Fibroblast of skin of scalp (primary cell): ENCODE data around the gene TBC1D3B.
"Not testable (repeated sequence)": the region's sequence is repeated elsewhere in the genome, so short reads cannot be mapped to it uniquely, and the experiment has no call there.

Experiments used
- DNase-seq: peaks from one replicate; pipeline ENCODE4 v3.0.0-alpha.2; 2013

Gene TBC1D3B

DNA sequence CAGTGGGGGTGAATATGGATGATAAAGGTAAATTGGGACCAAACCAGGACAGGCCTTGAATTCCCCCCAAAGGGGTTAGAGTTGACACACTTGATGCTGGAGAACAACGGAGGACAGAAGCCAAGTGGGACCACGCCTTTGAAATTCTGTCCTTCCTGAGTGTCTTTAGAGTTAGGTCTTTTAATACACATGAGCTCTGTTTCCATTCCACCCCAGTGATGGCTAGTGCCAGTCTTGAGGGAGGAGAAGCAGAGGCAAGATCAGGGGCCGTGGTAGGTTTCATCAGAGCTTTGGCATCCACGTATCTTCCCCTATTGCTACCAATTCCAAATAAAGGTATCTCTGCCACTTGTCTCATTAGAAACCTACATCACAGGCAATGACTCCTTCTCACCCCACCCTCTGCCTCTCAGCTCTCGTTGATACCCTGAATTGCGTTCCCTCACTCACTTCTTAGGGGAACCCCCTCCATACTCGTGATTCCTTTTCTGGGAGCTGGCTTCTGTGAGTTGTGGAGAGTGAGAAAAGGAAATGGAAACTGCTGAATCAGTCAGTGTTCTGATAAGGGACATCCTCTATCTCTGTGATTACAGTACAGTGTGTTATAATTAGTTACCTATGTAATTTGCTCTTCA, 22.5 kb upstream of the TBC1D3B start:
- no peak for DNase-seq

DNA sequence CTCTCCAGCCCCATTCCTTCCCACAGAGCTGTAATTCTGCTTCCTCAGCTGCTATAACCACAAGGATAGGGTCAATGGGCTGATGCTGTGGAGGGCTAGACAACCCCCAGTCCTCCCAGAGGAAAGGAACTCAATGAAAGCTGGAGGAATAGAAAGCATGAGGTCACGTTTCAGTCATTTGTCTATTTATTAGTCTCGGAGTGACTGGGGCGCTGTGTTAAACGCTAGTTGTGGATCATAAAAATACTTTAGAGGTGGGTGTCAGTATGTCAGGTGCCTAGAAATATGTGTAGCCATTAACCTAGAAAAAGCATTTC, 20.9 kb upstream of the TBC1D3B start:
- no peak for DNase-seq

GRCh38 chr17:36196131-36196486, 19.7 kb upstream of the TBC1D3B start:
- DNase-seq = no peak

- DNase-seq = no peak
These were observed 19.1 kb upstream of the TBC1D3B start for GRCh38 chr17:36195434-36196130.

DNA sequence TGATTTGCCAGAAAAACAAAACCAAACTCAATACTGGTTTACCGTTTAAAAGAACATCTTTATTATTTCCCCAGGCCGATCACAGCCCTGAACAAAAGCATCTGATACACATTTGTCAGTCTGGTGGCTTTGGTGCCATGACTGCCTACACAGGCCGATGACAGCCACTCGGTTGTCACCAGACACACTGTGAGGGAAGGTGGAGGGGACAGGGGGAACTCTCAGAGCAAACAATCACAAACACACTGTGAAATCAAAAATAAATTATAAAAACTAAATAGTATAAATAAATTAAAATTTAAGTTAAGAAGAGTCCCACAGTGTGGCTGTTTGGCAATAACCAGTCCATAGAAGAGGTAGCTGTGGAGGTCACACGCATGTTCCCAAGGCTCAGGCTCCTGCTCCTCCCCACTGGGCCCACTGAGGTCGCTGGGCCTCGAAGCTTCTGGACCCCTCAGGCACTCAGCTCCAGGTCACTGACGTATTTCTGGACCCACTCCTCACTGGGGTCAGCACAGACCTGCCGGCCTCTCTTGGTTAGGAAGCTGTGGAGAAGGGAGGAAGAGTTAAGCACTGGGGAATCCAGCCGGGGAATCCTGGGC, 18.5 kb upstream of the TBC1D3B start:
- DNase-seq = not testable (repeated sequence)

DNA sequence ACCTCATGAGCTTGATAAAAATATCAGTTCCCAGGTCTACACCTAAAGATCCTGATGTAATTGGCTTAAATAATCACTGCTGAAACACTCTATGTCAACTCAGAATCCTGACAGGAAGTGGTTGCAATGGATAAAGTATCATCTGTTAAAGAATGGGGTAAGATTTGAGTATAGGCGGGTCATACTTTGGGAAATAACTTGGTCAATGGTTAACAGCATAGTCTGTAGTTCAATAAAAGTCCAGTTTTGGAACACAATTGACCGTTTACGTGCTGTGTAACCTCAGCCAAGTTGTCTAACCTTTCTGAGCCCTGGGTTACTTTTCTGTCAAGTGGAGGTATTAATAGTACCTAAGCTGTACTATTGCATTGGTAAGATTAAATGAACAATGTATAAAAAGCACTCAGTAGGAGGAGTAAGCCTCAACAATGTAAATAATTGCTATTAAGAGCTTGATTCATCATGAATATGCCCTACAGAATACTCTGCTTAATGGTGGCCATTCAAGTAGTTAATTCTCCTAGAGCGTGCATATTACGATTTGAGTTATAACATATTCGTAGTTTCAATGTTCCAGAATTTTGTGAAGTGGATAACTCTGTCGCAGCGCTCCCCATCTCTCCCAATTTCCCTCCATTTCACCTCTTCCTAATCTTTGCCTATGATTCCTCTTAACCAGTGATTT, 17.9 kb upstream of the TBC1D3B start:
- DNase-seq = not testable (repeated sequence)

DNA sequence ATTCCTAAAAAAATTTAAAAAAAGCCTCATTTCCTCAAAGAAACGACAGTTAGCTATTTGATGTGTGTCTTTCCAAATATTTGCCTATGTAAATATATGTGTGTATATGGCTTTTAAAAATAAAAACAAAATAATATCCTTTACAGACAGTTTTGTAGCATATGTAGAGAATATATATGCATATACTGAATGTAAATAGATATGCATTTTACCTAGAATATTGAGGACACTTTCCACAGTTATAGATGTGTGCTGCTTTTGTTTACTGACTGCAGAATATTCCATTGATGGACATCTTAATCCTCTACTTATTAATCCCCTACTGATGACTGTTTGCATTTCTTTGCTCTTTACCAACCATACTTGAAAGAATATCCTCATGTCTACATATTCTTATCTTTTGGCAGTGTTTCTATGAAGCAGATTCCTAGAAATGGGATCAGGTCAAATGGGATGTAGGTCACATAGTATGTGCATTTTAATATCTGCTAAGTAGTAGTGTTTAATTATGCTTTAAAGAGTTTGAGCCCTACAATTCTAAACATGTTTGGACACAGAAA, 16.9 kb upstream of the TBC1D3B start:
- no peak for DNase-seq

DNA sequence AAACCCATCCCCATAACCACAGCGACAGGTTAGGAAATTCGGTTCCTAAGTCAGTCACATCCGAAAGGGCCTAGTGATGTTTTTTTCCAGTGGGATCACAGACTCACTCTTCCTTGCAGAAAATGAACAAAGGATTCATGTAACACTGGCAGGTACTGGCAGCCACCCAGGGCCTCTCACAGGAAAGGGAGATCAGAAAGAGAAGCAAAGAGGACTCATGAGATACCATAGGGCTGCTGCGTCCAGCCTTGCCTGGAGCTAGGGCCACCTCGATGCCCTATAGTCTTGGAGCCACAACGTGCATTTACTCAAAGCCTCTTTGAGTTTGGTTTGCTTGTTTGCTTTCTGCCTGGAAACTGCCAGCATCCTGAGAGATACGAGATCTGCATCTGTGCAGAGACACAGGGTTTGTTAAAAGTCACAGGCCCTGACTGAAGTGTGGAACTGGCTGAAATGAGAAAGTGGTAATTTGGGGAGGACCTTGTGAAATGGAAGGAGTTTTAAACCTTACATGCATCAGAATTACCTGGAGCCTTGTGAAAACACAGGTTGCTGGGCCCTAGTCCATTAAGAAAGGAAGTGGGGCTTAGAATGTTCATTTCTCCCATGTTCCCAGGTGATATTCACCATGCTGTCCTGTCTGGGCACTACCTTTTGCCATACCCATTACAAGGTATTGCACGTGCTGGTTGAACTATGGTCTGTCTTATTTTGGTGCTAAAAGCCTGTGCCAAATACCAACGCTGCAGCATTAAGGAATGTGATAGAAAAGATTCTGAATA, 14.3 kb upstream of the TBC1D3B start:
- DNase-seq = not testable (repeated sequence)

DNA sequence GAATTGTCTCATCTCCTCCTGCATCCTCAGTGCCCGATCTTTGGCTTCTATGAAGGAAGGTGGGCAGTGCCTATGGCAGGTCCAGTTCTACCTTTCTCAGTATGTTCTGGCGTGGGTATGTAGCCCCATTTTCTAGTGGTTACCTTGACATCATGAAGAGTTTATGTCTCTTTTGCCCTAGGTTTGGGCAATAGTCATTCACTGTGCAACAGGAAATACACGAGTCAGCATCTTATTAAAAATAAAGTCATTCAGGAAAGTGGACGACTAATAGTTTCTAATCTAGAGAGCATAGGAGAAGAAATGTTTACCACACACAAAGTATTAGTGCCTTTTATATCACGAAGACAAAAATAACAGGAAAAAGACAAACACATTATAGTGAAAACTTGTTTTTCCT, 13.6 kb upstream of the TBC1D3B start:
- DNase-seq = not testable (repeated sequence)

DNA sequence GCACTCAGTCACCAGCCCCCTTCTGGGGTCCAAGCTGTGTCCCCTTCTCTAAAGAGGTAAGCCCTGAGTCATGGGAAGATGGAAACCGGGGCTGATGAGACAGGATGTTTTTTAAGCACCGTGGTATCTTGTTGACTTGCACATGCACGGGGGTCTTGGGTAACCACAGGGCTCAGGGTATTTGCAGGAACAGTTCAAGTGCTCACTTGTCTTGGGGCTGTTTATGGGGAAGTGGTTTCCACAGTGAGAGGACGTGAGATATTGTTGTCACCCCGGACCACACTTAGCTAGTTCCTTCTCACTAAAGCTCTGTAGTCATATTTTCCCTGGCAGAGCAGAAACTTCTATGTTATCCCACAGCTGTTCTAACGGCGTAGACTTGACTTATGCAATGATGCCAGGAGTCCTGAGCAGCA, 12.5 kb upstream of the TBC1D3B start:
- no peak for DNase-seq

DNA sequence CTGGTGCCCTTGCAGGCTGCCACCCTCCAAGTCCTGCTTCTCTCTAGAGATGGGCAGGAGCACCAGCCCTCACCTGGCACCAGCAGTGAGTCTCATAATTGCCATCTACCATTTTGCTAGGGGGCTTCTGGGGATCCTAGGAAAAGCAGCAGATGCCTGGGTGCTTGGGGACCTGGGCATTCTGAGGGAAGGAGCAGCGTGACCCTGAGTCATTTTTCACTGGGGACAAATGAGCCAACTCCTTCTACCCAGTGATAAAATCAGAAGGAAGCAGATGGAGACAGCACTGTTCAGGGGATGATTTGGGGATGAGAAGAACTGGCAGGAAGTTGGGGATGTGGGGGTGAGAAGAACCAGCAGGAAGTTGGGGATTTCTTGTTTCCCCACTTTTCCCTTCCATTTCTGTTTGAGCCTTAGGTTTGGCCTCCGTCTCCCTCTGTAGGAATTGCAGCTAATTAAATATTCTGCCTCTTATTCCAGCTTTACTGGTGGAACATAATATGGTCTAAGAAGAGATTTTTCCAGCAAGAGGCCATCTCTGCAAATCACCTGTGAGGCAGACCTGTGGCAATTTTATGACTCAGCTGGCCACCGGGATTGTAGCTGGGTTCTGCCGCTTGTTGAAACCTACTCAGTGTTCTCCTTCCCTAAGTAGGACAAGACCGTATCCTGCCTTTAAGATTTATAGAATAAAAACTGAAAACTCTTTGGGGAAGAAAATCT, 11.7 kb upstream of the TBC1D3B start:
- DNase-seq = not testable (repeated sequence)

- not testable (repeated sequence) for DNase-seq
These were observed 10.7 kb upstream of the TBC1D3B start for GRCh38 chr17:36186810-36187763.

DNA sequence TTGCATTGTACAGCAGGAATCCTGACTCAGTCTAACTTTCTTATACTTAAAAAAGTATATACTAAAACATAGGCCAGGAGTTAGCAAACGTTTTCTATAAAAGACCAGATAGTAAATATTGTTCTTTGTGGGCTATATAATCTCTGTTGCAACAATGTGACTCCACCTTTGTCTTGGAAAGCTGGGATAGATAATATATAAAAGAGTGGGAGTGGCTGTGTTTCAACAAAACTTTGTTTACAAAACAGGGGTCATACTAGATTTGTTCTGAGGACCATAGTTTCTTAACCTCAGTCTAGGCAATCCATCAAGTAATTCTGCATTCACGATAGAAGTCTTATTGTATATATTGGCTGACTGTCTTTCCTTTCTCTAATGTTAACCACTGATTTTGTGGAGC, 9.0 kb upstream of the TBC1D3B start:
- no peak for DNase-seq

DNA sequence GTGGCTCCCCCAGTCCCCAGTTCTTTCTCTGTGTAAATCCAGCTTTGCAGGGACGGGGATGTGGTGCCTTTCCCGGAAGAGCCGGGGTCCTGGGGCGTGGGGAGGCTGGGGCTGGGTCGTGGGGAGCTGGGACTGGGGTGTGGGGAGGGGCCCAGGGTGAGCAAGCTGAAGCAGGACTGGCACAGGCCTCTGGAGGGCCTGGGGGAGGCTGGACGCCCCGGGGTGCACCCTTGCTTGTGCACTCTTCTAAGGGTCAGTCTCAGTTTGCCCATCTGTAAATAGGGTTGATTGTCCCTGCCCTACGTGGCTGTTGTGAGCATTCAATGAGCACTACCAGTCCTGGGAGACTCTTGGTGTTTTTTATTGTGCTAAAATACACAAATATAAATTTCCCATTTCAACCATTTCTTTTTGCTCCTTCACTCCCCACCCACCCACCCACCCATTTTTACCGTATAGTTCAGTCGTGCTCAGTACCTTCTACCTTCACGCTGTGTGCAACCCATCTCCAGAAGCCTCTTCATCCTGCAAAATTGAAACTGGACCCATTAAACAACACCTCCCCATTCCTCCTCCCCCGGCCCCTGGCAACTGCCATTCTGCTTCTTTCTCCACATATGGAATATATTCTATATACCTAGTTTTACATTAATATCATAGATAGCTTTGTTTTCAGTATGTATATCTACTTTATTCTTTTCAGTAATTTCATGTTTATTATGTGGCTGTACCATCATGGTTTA, 7.8 kb upstream of the TBC1D3B start:
- DNase-seq = no peak

DNA sequence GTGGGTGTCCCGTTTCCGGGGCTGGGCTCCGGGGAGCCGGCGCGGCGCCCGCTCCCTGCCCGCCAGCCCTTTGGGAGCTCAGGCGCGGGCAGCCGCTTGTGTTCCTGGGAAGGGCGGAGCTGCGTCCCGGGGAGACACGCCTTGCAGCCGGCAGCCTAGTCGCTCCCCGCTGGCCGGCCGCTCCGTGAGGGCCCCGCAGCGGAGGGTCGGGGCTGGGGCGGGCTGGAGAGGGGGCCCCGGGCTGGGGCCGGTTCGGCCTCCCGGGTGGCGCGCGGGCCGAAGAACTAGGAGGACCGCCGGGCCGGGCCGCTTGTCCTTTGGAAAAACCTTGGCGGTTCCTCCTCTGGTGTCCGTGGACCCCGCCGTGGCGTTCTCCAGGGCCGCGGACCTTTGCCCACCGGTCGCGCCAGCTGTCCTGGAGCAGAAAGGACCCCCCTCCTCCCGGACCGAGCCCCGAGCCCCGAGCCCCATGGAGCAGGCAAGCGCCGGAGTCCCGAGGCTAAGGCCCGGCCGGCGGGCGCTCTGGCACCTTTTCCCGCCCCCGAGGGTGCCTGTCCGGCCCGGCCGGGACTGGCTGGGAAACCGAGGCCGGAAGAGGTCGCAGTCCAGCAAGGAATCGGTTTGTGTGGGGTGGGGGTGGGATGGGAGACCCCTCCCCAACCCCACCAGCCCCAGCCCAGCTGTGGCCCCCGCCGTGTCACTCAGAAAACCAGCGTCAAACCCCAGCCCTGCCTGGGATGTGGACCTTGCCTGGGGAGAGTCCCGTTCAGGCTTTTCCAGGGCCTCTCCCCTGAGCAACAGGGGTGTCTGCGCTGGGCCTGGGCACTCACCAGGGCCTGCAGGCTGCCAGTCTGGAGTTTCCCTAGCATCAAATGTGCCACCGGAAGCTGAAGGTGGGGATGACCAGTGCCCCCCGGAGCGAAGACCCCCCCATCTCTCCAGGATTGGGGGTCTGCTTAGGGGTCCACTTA, 6.8 kb upstream of the TBC1D3B start:
- peak; percentile 72 for DNase-seq

DNA sequence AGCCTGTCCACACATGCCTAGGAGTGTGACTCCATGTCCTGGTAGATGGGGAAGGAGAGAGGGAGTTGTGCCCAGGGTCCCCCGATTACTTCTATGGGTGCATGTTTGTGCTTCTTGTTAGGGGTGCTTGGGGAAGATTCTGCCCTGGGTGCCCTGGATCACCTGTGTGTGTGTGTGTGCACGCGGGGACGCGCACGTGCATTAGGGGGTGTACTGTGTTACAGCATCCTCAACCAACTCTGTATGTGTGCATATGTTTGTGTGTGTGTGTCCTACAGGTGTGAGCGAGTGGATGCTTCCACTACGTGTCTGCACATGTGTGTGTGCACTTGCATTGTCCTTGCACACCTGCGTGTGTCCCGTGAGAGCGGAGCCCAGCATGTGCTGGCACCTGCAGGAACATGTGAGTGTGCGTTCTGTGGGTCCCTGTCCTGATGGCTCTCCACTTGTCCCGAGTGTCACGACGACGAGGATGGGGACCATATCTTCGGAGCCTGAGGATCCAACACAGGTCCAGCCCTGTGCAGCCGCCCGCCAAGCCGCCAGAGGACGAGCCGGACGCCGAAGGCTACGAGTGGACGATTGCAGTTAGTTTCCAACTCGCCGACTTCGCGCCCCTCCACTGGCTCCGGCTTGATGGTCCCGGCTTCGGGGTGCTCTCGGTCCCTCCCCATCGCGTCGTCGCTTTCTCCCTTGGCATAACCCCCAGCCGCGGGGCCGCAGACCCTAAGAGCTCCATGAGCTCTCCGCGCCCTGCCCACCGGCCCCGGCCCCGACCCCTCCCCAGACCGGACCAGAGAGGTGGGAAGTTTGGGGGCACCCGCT, 6.0 kb upstream of the TBC1D3B start:
- DNase-seq = no peak

DNA sequence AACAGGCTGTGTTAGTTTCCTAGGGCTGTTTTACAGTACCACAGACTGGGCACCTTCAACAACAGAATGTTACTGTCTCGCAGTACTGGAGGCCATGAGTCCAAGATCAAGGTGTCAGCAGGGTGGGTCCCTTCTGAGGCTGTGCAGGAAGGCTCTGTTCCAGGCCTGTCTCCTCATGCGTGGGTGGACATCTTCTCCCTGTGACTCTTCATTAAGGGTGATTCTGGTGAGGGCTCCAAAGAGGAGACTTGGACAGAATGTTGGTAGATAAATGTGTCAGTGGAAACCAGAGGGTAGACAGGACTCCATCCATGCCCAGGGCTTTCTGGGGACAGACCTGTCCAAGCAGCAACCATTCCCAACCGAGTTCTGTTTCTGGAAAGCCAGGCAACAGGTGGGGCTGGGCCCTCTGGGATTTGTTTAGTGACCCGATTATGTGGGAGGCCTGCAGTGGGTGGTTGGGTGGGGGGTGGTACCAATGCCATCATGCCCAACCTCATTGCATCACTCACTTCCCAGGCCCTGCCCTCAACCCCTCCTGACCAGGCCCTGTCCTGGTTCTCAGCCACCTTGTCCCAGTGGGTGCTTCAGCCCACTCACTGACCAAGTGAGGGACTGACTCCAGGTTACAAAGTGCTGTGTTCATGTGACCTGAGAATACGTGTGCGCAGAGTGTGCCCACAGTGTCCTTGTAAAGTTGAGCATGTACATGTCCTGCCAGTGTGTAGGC, 5.2 kb upstream of the TBC1D3B start:
- not testable (repeated sequence) for DNase-seq
